ENCODE measurements around the gene TMEM205.

Gene TMEM205

DNA sequence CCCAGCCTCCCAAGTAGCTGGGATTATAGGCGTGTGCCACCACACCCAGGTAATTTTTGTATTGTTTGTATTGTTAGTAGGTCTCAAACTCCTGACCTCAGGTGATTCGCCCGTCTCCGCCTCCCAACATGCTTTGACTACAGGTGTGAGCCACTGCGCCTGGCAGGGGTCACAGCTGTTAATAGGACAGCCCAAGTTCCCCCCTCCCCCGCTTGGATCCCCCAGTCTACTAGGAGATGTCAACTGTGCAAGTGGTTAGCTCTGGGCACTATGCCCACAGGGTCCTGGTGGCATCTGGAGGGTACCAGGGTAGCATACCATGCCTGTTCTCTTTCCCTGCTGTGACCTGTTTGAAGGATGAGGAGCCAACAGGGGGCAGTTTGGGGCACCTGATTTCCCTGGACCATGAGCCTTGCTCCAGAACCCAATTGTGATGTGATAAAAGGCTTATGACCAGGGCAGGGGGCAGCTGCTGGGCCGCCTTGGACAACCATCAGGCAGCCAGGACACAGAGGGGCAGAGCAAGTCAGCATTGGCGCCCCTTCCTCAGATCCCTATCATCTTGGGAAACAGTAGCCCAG lies 50.3 kb downstream of the TMEM205 start, which contains the start of gene TSPAN16:
TSPAN16 (plus strand) TSS at position 496 of the 581 bp plus-strand sequence. CDS start 138 bp downstream, outside the sequence.
- no peak for DNase-seq

DNA sequence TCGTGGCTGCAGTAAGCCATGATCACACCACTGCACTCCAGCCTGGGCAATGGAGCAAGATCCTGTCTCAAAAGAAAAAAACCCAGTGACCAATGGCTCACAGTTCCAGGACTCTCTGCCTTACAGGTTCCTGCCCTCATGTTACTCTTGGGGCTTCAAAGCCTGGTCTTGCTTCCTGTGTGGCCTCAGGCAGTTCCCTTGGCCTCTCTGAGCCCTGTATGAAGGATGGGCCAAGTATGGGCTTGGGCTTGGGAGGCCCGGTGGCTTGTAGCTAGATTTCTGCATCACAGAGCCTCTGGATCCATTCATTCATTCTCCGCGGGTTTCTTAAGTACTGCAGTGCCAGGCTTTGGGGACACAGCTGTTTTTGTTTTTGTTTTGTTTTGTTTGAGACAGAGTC lies 50.9 kb downstream of the TMEM205 start:
- DNase-seq = no peak

DNA sequence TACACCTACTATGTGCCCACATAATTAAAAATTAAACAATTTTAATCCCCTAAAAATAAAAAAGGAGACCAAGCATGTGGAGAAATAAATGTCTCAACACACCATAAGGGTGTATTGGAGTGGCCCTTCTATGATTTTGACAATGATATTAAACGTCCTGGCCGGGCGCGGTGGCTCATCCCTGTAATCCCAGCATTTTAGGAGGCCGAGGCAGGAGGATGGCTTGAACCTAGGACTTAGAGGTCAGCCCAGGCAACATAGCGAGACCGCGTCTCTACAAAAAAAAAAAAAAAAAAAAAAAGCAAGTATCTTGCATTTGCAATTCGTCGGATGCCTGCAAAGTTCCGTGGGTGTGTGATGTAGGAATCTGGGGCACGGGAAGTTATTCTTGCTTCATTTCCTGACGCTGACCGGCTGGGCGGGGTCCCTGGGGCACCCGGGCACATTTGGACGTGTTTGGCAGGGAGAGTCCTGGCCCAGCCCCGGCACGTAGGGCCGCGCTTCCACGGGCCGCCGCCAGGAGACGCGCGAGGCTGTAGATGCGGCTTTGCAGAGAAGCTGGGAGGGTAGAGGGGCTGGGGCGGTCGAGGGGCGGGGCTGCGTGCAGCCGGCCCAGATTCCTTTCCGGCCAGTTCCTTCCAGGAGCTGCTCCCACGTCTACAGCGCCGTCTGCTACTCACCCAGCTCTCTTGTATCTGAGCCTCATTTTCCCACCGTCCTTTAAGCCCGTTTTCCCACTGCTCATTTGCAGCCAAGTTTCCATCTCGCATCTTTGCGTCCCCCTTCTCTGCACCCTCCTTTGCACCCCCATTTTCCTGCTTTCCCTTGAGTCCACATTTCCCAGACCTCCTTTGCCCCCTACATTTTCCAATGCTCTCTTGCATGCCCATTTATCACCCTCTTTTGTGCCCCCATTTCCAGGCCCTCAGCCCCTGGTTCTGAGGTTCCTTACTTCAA lies 52.4 kb downstream of the TMEM205 start:
- peak; percentile 90 for DNase-seq
